ENCODE data around the gene DEAF1. TPM values are rescaled to one million over a fixed set of nuclear protein-coding genes. Genes with fewer than 3 reads are reported as not detected.

Gene DEAF1
- total RNA-seq, 1 experiment from 2014 or later, result 70.5 TPM

- no peak for DNase-seq (ENCODE audit: low spot score)
- in situ Hi-C loops (cut with HindIII; ENCODE audit: low sequenced_read_pairs), result no loop called here
These were observed 58.3 kb downstream of the DEAF1 start, which contains the start of gene DRD4 for GRCh38 chr11:636511-637332. DRD4 (plus strand) TSS chr11:637269; CDS start chr11:637305, 36 bp downstream.

GRCh38 chr11:635945-636510, 59.0 kb downstream of the DEAF1 start:
- no peak for DNase-seq (ENCODE audit: low spot score)
- in situ Hi-C loops (cut with HindIII; ENCODE audit: low sequenced_read_pairs), result no loop called here

- in situ Hi-C loops (cut with HindIII; ENCODE audit: low sequenced_read_pairs), result no loop called here
- DNase-seq (ENCODE audit: low spot score), result no peak
These were observed 64.2 kb downstream of the DEAF1 start for GRCh38 chr11:630871-631270.

- peak; percentile 54 for DNase-seq (ENCODE audit: low spot score)
- in situ Hi-C loops (cut with HindIII; ENCODE audit: low sequenced_read_pairs), result no loop called here
These were observed 65.8 kb downstream of the DEAF1 start for GRCh38 chr11:629237-629583.

GRCh38 chr11:628056-628455, 67.0 kb downstream of the DEAF1 start:
- no peak for DNase-seq (ENCODE audit: low spot score)
- in situ Hi-C loops (cut with HindIII; ENCODE audit: low sequenced_read_pairs), result no loop called here

- no peak for DNase-seq (ENCODE audit: low spot score)
- in situ Hi-C loops (cut with HindIII; ENCODE audit: low sequenced_read_pairs), result no loop called here
These were observed 67.8 kb downstream of the DEAF1 start for GRCh38 chr11:627308-627576.

- in situ Hi-C loops (cut with HindIII; ENCODE audit: low sequenced_read_pairs), result no loop called here
- DNase-seq (ENCODE audit: low spot score), result no peak
These were observed 68.3 kb downstream of the DEAF1 start, which contains the start of gene SCT for GRCh38 chr11:626475-627307. SCT (minus strand) TSS chr11:627181; CDS start chr11:627143, 38 bp downstream.

GRCh38 chr11:625636-626268, 69.3 kb downstream of the DEAF1 start:
- in situ Hi-C loops (cut with HindIII; ENCODE audit: low sequenced_read_pairs), result no loop called here
- DNase-seq (ENCODE audit: low spot score), result no peak

GRCh38 chr11:624705-625635, 70.1 kb downstream of the DEAF1 start, which contains the start of gene CDHR5:
CDHR5 (minus strand) TSS chr11:624955; CDS start chr11:624902, 53 bp downstream.
- in situ Hi-C loops (cut with HindIII; ENCODE audit: low sequenced_read_pairs), result no loop called here
- no peak for DNase-seq (ENCODE audit: low spot score)

- DNase-seq (ENCODE audit: low spot score), result no peak
- in situ Hi-C loops (cut with HindIII; ENCODE audit: low sequenced_read_pairs), result no loop called here
These were observed 70.9 kb downstream of the DEAF1 start for GRCh38 chr11:623999-624704.

- DNase-seq (ENCODE audit: low spot score), result no peak
- in situ Hi-C loops (cut with HindIII; ENCODE audit: low sequenced_read_pairs), result no loop called here
These were observed 71.6 kb downstream of the DEAF1 start for GRCh38 chr11:623349-623869.

- DNase-seq (ENCODE audit: low spot score), result no peak
- in situ Hi-C loops (cut with HindIII; ENCODE audit: low sequenced_read_pairs), result no loop called here
These were observed 73.2 kb downstream of the DEAF1 start for GRCh38 chr11:621838-622237.

- in situ Hi-C loops (cut with HindIII; ENCODE audit: low sequenced_read_pairs), result no loop called here
- no peak for DNase-seq (ENCODE audit: low spot score)
These were observed 73.8 kb downstream of the DEAF1 start for GRCh38 chr11:620935-621814.

GRCh38 chr11:620201-620600, 74.8 kb downstream of the DEAF1 start:
- in situ Hi-C loops (cut with HindIII; ENCODE audit: low sequenced_read_pairs), result no loop called here

GRCh38 chr11:619628-620050, 75.4 kb downstream of the DEAF1 start:
- in situ Hi-C loops (cut with HindIII; ENCODE audit: low sequenced_read_pairs), result no loop called here

More at GRCh38 chr11:620201-620600, 74.8 kb downstream of the DEAF1 start:
- DNase-seq (ENCODE audit: low spot score), result no peak

GRCh38 chr11:618856-619627, 76.0 kb downstream of the DEAF1 start:
- DNase-seq (ENCODE audit: low spot score), result no peak
- in situ Hi-C loops (cut with HindIII; ENCODE audit: low sequenced_read_pairs), result no loop called here

More at GRCh38 chr11:619628-620050, 75.4 kb downstream of the DEAF1 start:
- DNase-seq (ENCODE audit: low spot score), result no peak
